ENCODE measurements around the gene SZT2. TPM values are rescaled to one million over a fixed set of nuclear protein-coding genes. Genes with fewer than 3 reads are reported as not detected.
A peak's percentile ranks its signal among the peaks of the same experiment; 100 is the strongest.

The SZT2 gene
- total RNA-seq, 3 donors from 2014 or later (not counting 1 experiment from before 2014, with no cell fraction given) = 103 to 128 (median 123) TPM

- Histone ChIP-seq H3K36me3 (ENCODE audit: control insufficient read depth, insufficient read depth, low read length) (peaks cover 81% of the 10 kb centered on the region), H3K4me1 (ENCODE audit: control insufficient read depth, insufficient read depth, low read length) (no peaks in the 10 kb centered on the region), H3K27me3 (ENCODE audit: control insufficient read depth, insufficient read depth, low read length) (no peaks in the 10 kb centered on the region), H3K27ac (ENCODE audit: low read length) (no peak overlapping the region), H3K9me3 (ENCODE audit: control insufficient read depth, insufficient read depth, low read length) (no peaks in the 10 kb centered on the region), H3K4me3 (ENCODE audit: low read length) (no peak overlapping the region)
- no peak for TF ChIP-seq CTCF (IDR thresholded peaks at IDR 0.05)
- Mint-ChIP-seq H3K4me1 (peaks cover 0 to 5% of the 10 kb centered on the region in 2 donors), H3K27me3 (ENCODE audit: low read depth in 2 of 2) (no peaks in the 10 kb centered on the region), H3K4me3 (no peak overlapping the region), H3K27ac (no peak overlapping the region), H3K9me3 (no peaks in the 10 kb centered on the region), H3K36me3 (no peaks in the 10 kb centered on the region)
- ATAC-seq (no peak), DNase-seq (no peak)
- over 99% methylated on average over 11 of the region's 12 CpGs for WGBS (ENCODE audit: insufficient coverage)
- intact Hi-C loops (cut with micrococcal nuclease) = no loop called here
These were observed 53.1 kb downstream of the SZT2 start for GRCh38 chr1:43442756-43443155.

DNA sequence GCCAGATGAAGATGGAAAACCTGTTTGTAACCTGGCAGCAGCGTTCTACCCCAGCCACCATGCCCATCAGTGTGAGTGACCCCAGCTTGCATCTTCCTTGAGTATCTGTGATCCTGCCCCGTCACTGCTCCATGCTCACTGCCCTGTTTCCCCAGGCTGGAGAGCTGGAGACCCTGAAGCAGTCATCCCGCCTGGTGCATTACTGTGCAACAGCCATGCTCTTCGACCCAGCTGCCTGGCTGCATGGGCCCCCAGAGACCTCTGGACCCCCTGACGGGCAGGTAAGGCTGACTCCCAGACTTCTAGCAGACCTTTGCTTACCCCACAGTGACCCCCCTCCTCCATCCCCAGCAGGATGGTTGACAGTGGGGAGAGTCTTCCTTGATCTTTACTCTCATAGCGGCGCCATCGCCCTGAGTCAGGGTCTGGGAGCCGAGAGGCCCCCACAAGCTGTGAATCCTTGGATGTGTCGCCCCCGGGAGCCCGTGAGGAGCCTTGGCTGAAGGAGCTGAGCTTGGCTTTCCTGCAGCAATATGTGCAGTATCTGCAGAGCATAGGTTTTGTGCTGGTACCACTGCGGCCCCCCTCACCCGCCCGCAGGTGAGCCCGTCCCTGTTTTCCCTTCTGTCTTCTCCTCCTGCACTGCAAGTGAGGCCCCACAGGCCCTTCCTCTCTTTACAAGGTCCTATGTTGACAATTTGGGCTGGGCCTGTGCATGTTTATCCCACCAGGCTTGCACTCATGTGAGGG is 53.7 kb downstream of the SZT2 start:
- DNase-seq (no peak), ATAC-seq (no peak)
- Mint-ChIP-seq H3K4me1 (peaks cover 0 to 5% of the 10 kb centered on the region in 2 donors), H3K36me3 (no peaks in the 10 kb centered on the region), H3K4me3 (no peak overlapping the region), H3K27me3 (ENCODE audit: low read depth in 2 of 2) (no peaks in the 10 kb centered on the region), H3K27ac (no peak overlapping the region), H3K9me3 (no peaks in the 10 kb centered on the region)
- H3K9me3 ChIP-seq (ENCODE audit: control insufficient read depth, insufficient read depth, low read length) = no peaks in the 10 kb centered on the region
- no peak overlapping the region for H3K27ac ChIP-seq (ENCODE audit: low read length)
- H3K27me3 ChIP-seq (ENCODE audit: control insufficient read depth, insufficient read depth, low read length) = no peaks in the 10 kb centered on the region
- TF ChIP-seq CTCF (IDR thresholded peaks at IDR 0.05) = no peak
- WGBS (ENCODE audit: insufficient coverage) = 97% methylated on average over 16 of the region's 16 CpGs
- H3K4me3 ChIP-seq (ENCODE audit: low read length) = no peak overlapping the region
- H3K36me3 ChIP-seq (ENCODE audit: control insufficient read depth, insufficient read depth, low read length) = peaks cover 83% of the 10 kb centered on the region
- H3K4me1 ChIP-seq (ENCODE audit: control insufficient read depth, insufficient read depth, low read length) = no peaks in the 10 kb centered on the region
- intact Hi-C loops (cut with micrococcal nuclease) = no loop called here

DNA sequence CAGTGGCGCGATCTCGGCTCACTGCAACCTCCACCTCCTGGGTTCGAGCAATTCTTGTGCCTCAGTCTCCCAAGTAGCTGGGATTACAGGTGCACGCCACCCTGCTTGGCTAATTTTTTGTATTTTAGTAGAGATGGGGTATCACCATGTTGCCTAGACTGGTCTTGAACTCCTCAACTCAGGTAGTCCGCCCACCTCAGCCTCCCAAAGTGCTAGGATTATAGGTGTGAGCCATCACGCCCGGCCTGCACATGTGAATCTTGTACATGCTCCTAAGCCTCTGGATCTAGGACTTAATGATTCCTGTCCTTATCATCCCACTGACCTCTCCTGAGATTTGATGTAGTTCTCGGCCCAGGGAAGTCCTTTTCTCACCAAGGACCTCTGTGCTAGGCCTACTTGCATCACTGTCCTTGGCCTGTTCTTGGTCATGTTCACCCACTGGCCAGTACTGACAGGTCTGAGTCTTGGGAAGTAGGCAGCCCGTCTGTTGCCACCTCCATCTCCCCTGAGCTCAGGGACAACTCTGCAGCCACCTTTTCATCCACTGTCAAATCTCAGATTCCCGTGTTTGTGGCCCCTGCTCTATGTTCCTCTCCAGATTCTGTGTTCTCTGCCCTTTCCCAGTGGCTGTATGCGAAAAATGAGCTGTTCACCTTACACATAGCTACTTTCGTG is 54.6 kb downstream of the SZT2 start:
- peak overlapping the region in 1 of 2 donors; percentile 46 for H3K27ac Mint-ChIP-seq
- ATAC-seq = no peak
- no peaks in the 10 kb centered on the region for H3K9me3 Mint-ChIP-seq
- no peaks in the 10 kb centered on the region for H3K9me3 ChIP-seq (ENCODE audit: control insufficient read depth, insufficient read depth, low read length)
- 97% methylated on average over 13 of the region's 13 CpGs for WGBS (ENCODE audit: insufficient coverage)
- H3K4me1 ChIP-seq (ENCODE audit: control insufficient read depth, insufficient read depth, low read length) = no peaks in the 10 kb centered on the region
- intact Hi-C loops (cut with micrococcal nuclease) = no loop called here
- no peaks in the 10 kb centered on the region for H3K27me3 ChIP-seq (ENCODE audit: control insufficient read depth, insufficient read depth, low read length)
- H3K4me3 Mint-ChIP-seq = no peak overlapping the region
- no peak for TF ChIP-seq CTCF (IDR thresholded peaks at IDR 0.05)
- no peak for DNase-seq
- H3K36me3 ChIP-seq (ENCODE audit: control insufficient read depth, insufficient read depth, low read length) = peaks cover 83% of the 10 kb centered on the region
- H3K4me3 ChIP-seq (ENCODE audit: low read length) = no peak overlapping the region
- H3K4me1 Mint-ChIP-seq = peaks cover 0 to 5% of the 10 kb centered on the region in 2 donors
- peaks cover 6% of the 10 kb centered on the region for H3K36me3 Mint-ChIP-seq
- H3K27ac ChIP-seq (ENCODE audit: low read length) = no peak overlapping the region
- H3K27me3 Mint-ChIP-seq (ENCODE audit: low read depth in 2 of 2) = no peaks in the 10 kb centered on the region
